Lung (tissue), 12 donors: ENCODE results near the gene RXFP1. TPM values are rescaled to one million over a fixed set of nuclear protein-coding genes. Genes with fewer than 3 reads are reported as not detected.

Source experiments
- ATAC-seq: fragments of 200-7000 bp; cut with Tn5 transposase; one replicate; pipeline ENCODE4 v1.9.1; 2020; ENCODE audit warnings: moderate number of reproducible peaks; ENCODE audit not compliant: insufficient read depth, low FRiP score
- DNase-seq, 3 donors: peaks; one replicate each; pipeline ENCODE4 v3.0.0-alpha.2; 2013 to 2017
- H3K27ac ChIP-seq, 2 donors: one replicate each; pipeline ENCODE4 v1.5.1; 2013; ENCODE audit warnings: mild to moderate bottlenecking in 2 of 2, moderate library complexity in 2 of 2, control low read depth in 1 of 2, inconsistent platforms in 1 of 2, low read depth in 1 of 2, low read length in 1 of 2
- H3K27me3 ChIP-seq, 3 donors: one replicate each; pipeline ENCODE4 v1.5.1; 2013; ENCODE audit warnings: low read length in 2 of 3; ENCODE audit not compliant: control insufficient read depth in 3 of 3, insufficient read depth in 3 of 3
- H3K36me3 ChIP-seq, 4 donors: one replicate each; pipeline ENCODE4 v1.5.1; 2013; ENCODE audit warnings: low read length in 4 of 4, mild to moderate bottlenecking in 1 of 4, moderate library complexity in 1 of 4; ENCODE audit not compliant: control insufficient read depth in 4 of 4, insufficient read depth in 4 of 4
- H3K4me1 ChIP-seq, 5 donors: one replicate each; pipeline ENCODE4 v1.5.1; 2013; ENCODE audit warnings: low read length in 5 of 5, mild to moderate bottlenecking in 2 of 5, moderate library complexity in 1 of 5; ENCODE audit not compliant: control insufficient read depth in 5 of 5, insufficient read depth in 5 of 5
- H3K4me3 ChIP-seq: one replicate; pipeline ENCODE4 v1.5.1; 2013; ENCODE audit warnings: mild to moderate bottlenecking, control low read depth, moderate library complexity
- H3K9ac ChIP-seq, 2 donors: one replicate each; pipeline ENCODE4 v1.5.1; 2013; ENCODE audit warnings: low read length in 2 of 2, control low read depth in 1 of 2; ENCODE audit not compliant: insufficient read depth in 1 of 2
- H3K9me3 ChIP-seq, 4 donors: one replicate each; pipeline ENCODE4 v1.5.1; 2013; ENCODE audit warnings: low read length in 3 of 4, mild to moderate bottlenecking in 1 of 4, moderate library complexity in 1 of 4; ENCODE audit not compliant: control insufficient read depth in 4 of 4, insufficient read depth in 3 of 4
- CTCF ChIP-seq: IDR thresholded peaks from 2 replicates; pipeline ENCODE4 v1.5.1; 2012; ENCODE audit warnings: mild to moderate bottlenecking; ENCODE audit errors: control extremely low read depth, extremely low read depth
- whole genome bisulfite sequencing, 2 donors: extraction: QIAGEN DNeasy Blood & Tissue Kit; methylation state at CpG; one replicate each; pipeline ENCODE4 v1.1.7; 2013; 5-methylcytosine and 5-hydroxymethylcytosine counted together
- polyA plus RNA-seq, 2 donors: library from polyadenylated mRNA; stranded (reverse); fragments of 200-250 nt; gene quantifications; one replicate each; pipeline ENCODE4 v1.2.1, GENCODE V29; 2013
- total RNA-seq, 2 donors: library from RNA; depleted of rRNA in 1 of 2; stranded (reverse); fragments of >200 nt in 1 of 2; gene quantifications; one replicate each; pipeline ENCODE4 v1.2.1, GENCODE V29; 2014 to 2021
- donor health status: control.
- donor health status: control.
- donor health status: Bipolar disorder and iron deficiency.
- donor health status: healthy.
- donor health status: DM: yes; HTN: yes; CAD: no.

The RXFP1 gene
- total and polyA plus RNA-seq, 4 donors = 1.5 to 10.7 (median 2.6) TPM

- 40 to 54% methylated on average over 4 of the region's 4 CpGs for WGBS, 2 donors
- Histone ChIP-seq H3K9me3 (no peaks in the 10 kb centered on the region), H3K27me3 (no peaks in the 10 kb centered on the region), H3K36me3 (no peaks in the 10 kb centered on the region), H3K9ac (no peak overlapping the region), H3K4me3 (no peak overlapping the region), H3K27ac (no peak overlapping the region), H3K4me1 (no peaks in the 10 kb centered on the region)
- no peak for DNase-seq
- no peak for TF ChIP-seq CTCF
- ATAC-seq = peak; percentile 38
Measured at GRCh38 chr4:158538911-158539310, 17.2 kb downstream of the RXFP1 start.

GRCh38 chr4:158540125-158540907 is 18.6 kb downstream of the RXFP1 start:
- Histone ChIP-seq H3K9ac (no peak overlapping the region), H3K36me3 (no peaks in the 10 kb centered on the region), H3K9me3 (no peaks in the 10 kb centered on the region), H3K27ac (no peak overlapping the region), H3K27me3 (no peaks in the 10 kb centered on the region), H3K4me1 (no peaks in the 10 kb centered on the region), H3K4me3 (no peak overlapping the region)
- ATAC-seq (no peak), DNase-seq (no peak)
- no peak for TF ChIP-seq CTCF
- WGBS, 2 donors = 74% methylated on average over 9 of the region's 9 CpGs

GRCh38 chr4:158541506-158541905 is 19.8 kb downstream of the RXFP1 start:
- no peaks in the 10 kb centered on the region for H3K4me1 ChIP-seq
- no peaks in the 10 kb centered on the region for H3K36me3 ChIP-seq
- ATAC-seq (no peak), DNase-seq (no peak)
- no peak for TF ChIP-seq CTCF
- no peak overlapping the region for H3K27ac ChIP-seq
- H3K9ac ChIP-seq = no peak overlapping the region
- no peaks in the 10 kb centered on the region for H3K9me3 ChIP-seq
- no peaks in the 10 kb centered on the region for H3K27me3 ChIP-seq
- no peak overlapping the region for H3K4me3 ChIP-seq
- WGBS, 2 donors = 86 to 91% methylated on average over 5 of the region's 5 CpGs

- Histone ChIP-seq H3K9me3 (no peaks in the 10 kb centered on the region), H3K27ac (no peak overlapping the region), H3K36me3 (no peaks in the 10 kb centered on the region), H3K9ac (no peak overlapping the region), H3K27me3 (no peaks in the 10 kb centered on the region), H3K4me3 (no peak overlapping the region), H3K4me1 (no peaks in the 10 kb centered on the region)
- TF ChIP-seq CTCF = no peak
- ATAC-seq = no peak
- no peak for DNase-seq
- whole genome bisulfite sequencing, 2 donors = 88 to 90% methylated on average over 1 of the region's 1 CpG
Measured at GRCh38 chr4:158543191-158543590, 21.5 kb downstream of the RXFP1 start.
